ENCODE results near the gene CEACAM18. TPM values are rescaled to one million over a fixed set of nuclear protein-coding genes. Genes with fewer than 3 reads are reported as not detected.

The CEACAM18 gene
- total and polyA plus RNA-seq, 2 of the 8 experiments (the other 6 are each of a cell fraction or from before 2014, with no cell fraction given) = not detected

- H2BK120ac ChIP-seq (replicated peaks; ENCODE audit: low read depth, low read length) = no peak overlapping the region
- H3K9me3 ChIP-seq (ENCODE audit: insufficient read depth in 2 of 2, low read depth in 1 of 2, low read length in 1 of 2) = peaks cover 26 to 43% of the 10 kb centered on the region in 2 experiments
- DNase-seq (ENCODE audit: low read depth in 1 of 2, low spot score in 2 of 2) = no peak
- H3K79me1 ChIP-seq (ENCODE audit: low read depth, low read length) = no peaks in the 10 kb centered on the region
- H3K27ac ChIP-seq (ENCODE audit: low read depth, low read length) = no peak overlapping the region
- ChIA-PET POLR2A (ENCODE audit: partially characterized antibody) (no interaction called here), CTCF (ENCODE audit: partially characterized antibody) (interaction anchor here (0.6 to 4.2 kb wide), 24 partner anchors 9 to 377 kb away, joined by 3 to 19 read pairs (median 4); partner anchors contain the start of gene CEACAM18)
- H2BK5ac ChIP-seq (ENCODE audit: low read depth, low read length) = no peak overlapping the region
- no peak overlapping the region for H2BK15ac ChIP-seq (ENCODE audit: low read length)
- H4K8ac ChIP-seq (ENCODE audit: extremely low read depth, insufficient read depth, low read length) = no peak overlapping the region
- H3K27me3 ChIP-seq (replicated peaks in 1 of 4; ENCODE audit: control insufficient read depth in 3 of 4, extremely low read depth in 1 of 4, insufficient read depth in 3 of 4, low read length in 3 of 4) = no peaks in the 10 kb centered on the region
- H3K14ac ChIP-seq (ENCODE audit: insufficient read length) = no peak overlapping the region
- no peak overlapping the region for H2BK20ac ChIP-seq (ENCODE audit: low read length)
- no peaks in the 10 kb centered on the region for H3K4me1 ChIP-seq (replicated peaks in 1 of 4; ENCODE audit: control insufficient read depth in 3 of 4, insufficient read depth in 4 of 4, low read length in 3 of 4)
- H3K18ac ChIP-seq (ENCODE audit: extremely low read depth, low read length) = no peak overlapping the region
- no peaks in the 10 kb centered on the region for H3K79me2 ChIP-seq (ENCODE audit: control insufficient read depth in 1 of 2, insufficient read depth in 2 of 2, low read length in 2 of 2)
- no peak overlapping the region for H4K5ac ChIP-seq (ENCODE audit: insufficient read length, low read depth, low read length)
- TF ChIP-seq YY1 (IDR thresholded peaks at IDR 0.05; ENCODE audit: low read depth, low read length) (no peak), HDAC2 (IDR thresholded peaks at IDR 0.05; ENCODE audit: borderline replicate concordance in 1 of 2, low read depth in 2 of 2, low read length in 2 of 2) (no peak), ATF3 (IDR thresholded peaks at IDR 0.05; ENCODE audit: insufficient read depth, low read depth, low read length) (no peak), EP300 (IDR thresholded peaks at IDR 0.05; ENCODE audit: borderline replicate concordance in 1 of 2, low read depth in 2 of 2, low read length in 2 of 2) (no peak), ASH2L (IDR thresholded peaks at IDR 0.05; ENCODE audit: low read length) (no peak), JUND (IDR thresholded peaks at IDR 0.05; ENCODE audit: low read length) (no peak), NRF1 (IDR thresholded peaks at IDR 0.05; ENCODE audit: low read depth, low read length) (no peak), SP2 (IDR thresholded peaks at IDR 0.05; ENCODE audit: low read length) (no peak), USF2 (IDR thresholded peaks at IDR 0.05; ENCODE audit: low read length) (no peak), RBBP5 (IDR thresholded peaks at IDR 0.05; ENCODE audit: borderline replicate concordance, low read depth, low read length) (no peak), BACH1 (IDR thresholded peaks at IDR 0.05; ENCODE audit: low read length) (no peak)
- 39% methylated on average over 2 of the region's 2 CpGs; no CpG with 5 or more reads in 1 of the 2 experiments for WGBS, 2 experiments (ENCODE audit: extremely low coverage in 1 of 2, insufficient coverage in 1 of 2, insufficient read length in 1 of 2, insufficient replicate concordance in 2 of 2, low coverage in 1 of 2, low lambda C conversion rate in 2 of 2, missing lambda C conversion rate in 1 of 2)
- no peak overlapping the region for H3K23ac ChIP-seq (ENCODE audit: insufficient read length)
- no peak overlapping the region for H3K4me3 ChIP-seq (ENCODE audit: extremely low read depth in 1 of 4, insufficient read depth in 2 of 4, low read depth in 3 of 4, low read length in 4 of 4)
- H3K56ac ChIP-seq (replicated peaks; ENCODE audit: insufficient read length, low read depth, low read length) = no peak overlapping the region
- no peak for FAIRE-seq
- H2AFZ ChIP-seq (ENCODE audit: low read length) = no peak overlapping the region
- H4K91ac ChIP-seq (replicated peaks; ENCODE audit: insufficient read length, low read length) = no peak overlapping the region
- H4K20me1 ChIP-seq (replicated peaks in 1 of 2; ENCODE audit: control insufficient read depth in 1 of 2, insufficient read depth in 2 of 2, low read length in 2 of 2) = no peaks in the 10 kb centered on the region
- no peak overlapping the region for H2AK5ac ChIP-seq (ENCODE audit: low read depth, low read length)
- H2BK12ac ChIP-seq (ENCODE audit: low read depth, low read length) = no peak overlapping the region
- H3K4me2 ChIP-seq (ENCODE audit: insufficient read depth in 1 of 2, low read depth in 2 of 2, low read length in 2 of 2) = no peak overlapping the region
- no peak overlapping the region for H3K9ac ChIP-seq (replicated peaks in 1 of 4; ENCODE audit: extremely low read depth in 1 of 4, low read depth in 3 of 4, low read length in 3 of 4)
- H3K4ac ChIP-seq (replicated peaks; ENCODE audit: insufficient read length, low read depth, low read length) = no peak overlapping the region
- no peaks in the 10 kb centered on the region for H3K23me2 ChIP-seq (ENCODE audit: low read depth, low read length)
- H3K36me3 ChIP-seq (ENCODE audit: control insufficient read depth in 2 of 4, insufficient read depth in 4 of 4, low read length in 3 of 4) = no peaks in the 10 kb centered on the region
Observed at GRCh38 chr19:51513968-51514367, 35.6 kb downstream of the CEACAM18 start.

All from H1 (cell line).